GM12878 (cell line): ENCODE results near the gene PTPRC. TPM values are rescaled to one million over a fixed set of nuclear protein-coding genes. Genes with fewer than 3 reads are reported as not detected.

Experiments used
- ATAC-seq: fragments of 200-7000 bp; cut with Tn5 transposase; 3 replicates; pipeline ENCODE4 v1.9.1; 2020; ENCODE audit warnings: mild to moderate bottlenecking, moderate library complexity
- BruUV-seq: library from RNA; stranded (reverse); fragments of 400-500 nt; replicated peaks from 2 replicates; lab custom pipeline; 2021; lab: Mats Ljungman, UMichigan
- CTCF ChIA-PET: fragments of 300-600 bp; sonication (Branson Sonifier 250); formaldehyde crosslinking; extraction: SDS; loops from one replicate; lab custom pipeline; 2021; ENCODE audit warnings: inconsistent platforms; lab: Yijun Ruan, JAX
- POLR2A ChIA-PET: fragments of 350-600 bp; formaldehyde crosslinking; extraction: SDS; loops from one replicate; lab custom pipeline; 2021; ENCODE audit warnings: inconsistent platforms; lab: Charles Lee
- RAD21 ChIA-PET: fragments of 300-600 bp; sonication (Branson Sonifier 250); formaldehyde crosslinking; loops from one replicate; lab custom pipeline; 2023; ENCODE audit warnings: antibody characterized with exemption; ENCODE audit not compliant: unreplicated experiment; lab: Charles Lee
- SMC1A ChIA-PET: fragments of 300-600 bp; sonication (Branson Sonifier 250); formaldehyde crosslinking; loops from one replicate; lab custom pipeline; 2023; ENCODE audit not compliant: unreplicated experiment, uncharacterized antibody; lab: Charles Lee
- DNase-seq: peaks from one replicate; pipeline ENCODE4 v3.0.0-alpha.2; 2011; ENCODE audit warnings: low read depth, low spot score
- FAIRE-seq: peaks from 3 replicates; lab custom pipeline; 2011; peaks lifted over from hg19 to GRCh38; lab: Jason Lieb, UNC
- H2AFZ ChIP-seq: 2 replicates; pipeline ENCODE4 v1.6.0; 2011; ENCODE audit warnings: low read depth, low read length, control low read depth; ENCODE audit not compliant: control insufficient read depth
- H3K27ac ChIP-seq: 2 replicates; pipeline ENCODE4 v1.5.1; 2011; ENCODE audit warnings: control low read depth; ENCODE audit not compliant: control insufficient read depth, insufficient read depth
- H3K27me3 ChIP-seq, 2 experiments: replicated peaks in 1 of 2; 2 replicates each; pipeline versions ENCODE4 v1.6.0 to v1.6.1; 2011; ENCODE audit warnings: low read length in 1 of 2; ENCODE audit not compliant: control insufficient read depth in 2 of 2, insufficient read depth in 2 of 2
- H3K36me3 ChIP-seq, 2 experiments: 2 replicates each; pipeline ENCODE4 v1.5.1; 2011; ENCODE audit warnings: low read length in 1 of 2; ENCODE audit not compliant: control insufficient read depth in 2 of 2, insufficient read depth in 2 of 2
- H3K4me1 ChIP-seq: 2 replicates; pipeline ENCODE4 v1.6.1; 2011; ENCODE audit warnings: mild to moderate bottlenecking, low read length, moderate library complexity, mixed read lengths; ENCODE audit not compliant: control insufficient read depth, insufficient read depth
- H3K4me2 ChIP-seq: 2 replicates; pipeline ENCODE4 v1.6.0; 2011; ENCODE audit warnings: control low read depth; ENCODE audit not compliant: control insufficient read depth, insufficient read depth
- H3K4me3 ChIP-seq: fragments of 200-600 bp; sonication (generic); 2 replicates; pipeline ENCODE4 v1.5.1; 2016
- H3K79me2 ChIP-seq: 2 replicates; pipeline ENCODE4 v1.6.0; 2011; ENCODE audit warnings: low read length; ENCODE audit not compliant: control insufficient read depth, insufficient read depth
- H3K9ac ChIP-seq: 2 replicates; pipeline ENCODE4 v1.8.0; 2011; ENCODE audit warnings: low read length, control low read depth, mixed read lengths; ENCODE audit not compliant: control insufficient read depth, insufficient read depth
- H3K9me3 ChIP-seq: replicated peaks from 3 replicates; pipeline ENCODE4 v1.5.1; 2011; ENCODE audit warnings: mild to moderate bottlenecking, low read length; ENCODE audit not compliant: control insufficient read depth, insufficient read depth
- H4K20me1 ChIP-seq: 2 replicates; pipeline ENCODE4 v1.6.0; 2011; ENCODE audit not compliant: control insufficient read depth, insufficient read depth
- ATF7 ChIP-seq: fragments of 450-650 bp; IDR thresholded peaks from 2 replicates; pipeline ENCODE4 v1.6.1; 2016; ENCODE audit warnings: low read depth, mild to moderate bottlenecking
- IKZF2 ChIP-seq, 2 experiments: fragments of 450-650 bp; IDR thresholded peaks; 2 replicates each; pipeline ENCODE4 v1.6.1; 2017; ENCODE audit warnings: mild to moderate bottlenecking in 2 of 2, moderate library complexity in 2 of 2
- SMAD5 ChIP-seq: IDR thresholded peaks from 2 replicates; pipeline ENCODE4 v1.6.1; 2016; ENCODE audit warnings: antibody characterized with exemption, low read depth
- SMC3 ChIP-seq: IDR thresholded peaks from 2 replicates; pipeline ENCODE4 v1.6.1; 2011; ENCODE audit warnings: low read length, improper control_type of control experiment, borderline replicate concordance
- SP1 ChIP-seq: IDR thresholded peaks from one replicate; pipeline ENCODE4 v1.6.1; 2011; ENCODE audit warnings: low read depth, low read length
- SPI1 ChIP-seq: IDR thresholded peaks from 2 replicates; pipeline ENCODE4 v1.6.1; 2011; ENCODE audit warnings: low read depth, mild to moderate bottlenecking, low read length, moderate library complexity, borderline replicate concordance; ENCODE audit not compliant: insufficient read depth
- SREBF2 ChIP-seq: IDR thresholded peaks from 2 replicates; pipeline ENCODE4 v1.6.1; 2012; ENCODE audit warnings: mild to moderate bottlenecking, low read length
- ZNF24 ChIP-seq: fragments of 450-650 bp; IDR thresholded peaks from 2 replicates; pipeline ENCODE4 v1.6.1; 2017; ENCODE audit warnings: antibody characterized with exemption, mild to moderate bottlenecking
- ZNF384 ChIP-seq: IDR thresholded peaks from 2 replicates; pipeline ENCODE4 v1.6.1; 2012; ENCODE audit warnings: low read depth, mild to moderate bottlenecking, low read length, improper control_type of control experiment, borderline replicate concordance
- WGBS: methylation state at CpG from one replicate; pipeline ENCODE4 v1.1.6; 2016; ENCODE audit warnings: low lambda C conversion rate; ENCODE audit not compliant: insufficient replicate concordance, insufficient coverage; ENCODE audit errors: missing lambda C conversion rate; 5-methylcytosine and 5-hydroxymethylcytosine counted together
- in situ Hi-C: fragments of 300-500 bp; cut with MboI; formaldehyde crosslinking; loops from 9 replicates; pipeline ENCODE4 v1.14.3; 2018; ENCODE audit warnings: mixed read lengths
- intact Hi-C: fragments of 100-400 bp; cut with micrococcal nuclease; formaldehyde crosslinking; loops from one replicate; pipeline ENCODE4 v1.14.2; 2022; ENCODE audit not compliant: unreplicated experiment
- polyA plus RNA-seq, 11 experiments: library from polyadenylated mRNA; depleted of rRNA in 4 of 11; unstranded in 6 of 11; stranded (reverse) in 5 of 11; fragments of >200 nt; fragmentation: Nextera tagmentation in 4 of 11; fragmentation: Illumina TruSeq in 1 of 11; extraction: Ambion mirVana in 4 of 11; extraction: Trizol in 1 of 11; gene quantifications; 1 replicate in 1 of 11; 2 replicates in 10 of 11; pipeline versions ENCODE4 v1.2.1 to v1.2.3, GENCODE V29; 2011 to 2016; ENCODE audit warnings: inconsistent platforms in 2 of 11, missing spikeins in 2 of 11, low read depth in 1 of 11
- total RNA-seq, 4 experiments: library from RNA; depleted of rRNA in 3 of 4; stranded (reverse); fragments of >200 nt in 3 of 4; fragmentation: Illumina TruSeq in 1 of 4; extraction: Trizol in 1 of 4; gene quantifications; 2 replicates each; pipeline versions ENCODE4 v1.2.1 to v1.2.3, GENCODE V29; 2013 to 2021

Gene PTPRC
- total and polyA plus RNA-seq, 10 of the 15 experiments (the other 5 are each of a cell fraction or from before 2014, with no cell fraction given): 72.9 to 221 (median 118) TPM

DNA sequence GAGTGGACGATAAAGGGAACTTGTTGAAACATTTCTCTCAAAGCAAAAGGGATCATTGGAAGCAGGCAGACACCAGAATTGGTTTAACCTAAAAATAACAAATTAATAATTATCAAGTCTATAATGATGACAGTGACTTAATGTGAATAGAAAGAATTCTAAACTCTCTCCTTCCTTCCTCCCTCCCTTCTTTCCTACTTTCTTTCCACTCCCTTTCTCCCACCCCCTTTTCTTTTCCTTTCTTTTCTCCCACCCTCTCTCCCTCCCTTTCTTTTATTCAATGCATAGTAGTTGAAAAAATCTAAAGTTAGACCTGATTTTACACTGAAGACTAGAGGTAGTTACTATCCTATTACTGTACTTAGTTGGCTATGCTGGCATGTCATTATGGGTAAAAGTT lies 55.7 kb downstream of the PTPRC start (continued):
- TF ChIP-seq SP1 (no peak), SMC3 (no peak), SMAD5 (no peak), ATF7 (no peak), SREBF2 (no peak), ZNF384 (no peak)
- TF ChIP-seq, all 136 proteins: peak for 0

DNA sequence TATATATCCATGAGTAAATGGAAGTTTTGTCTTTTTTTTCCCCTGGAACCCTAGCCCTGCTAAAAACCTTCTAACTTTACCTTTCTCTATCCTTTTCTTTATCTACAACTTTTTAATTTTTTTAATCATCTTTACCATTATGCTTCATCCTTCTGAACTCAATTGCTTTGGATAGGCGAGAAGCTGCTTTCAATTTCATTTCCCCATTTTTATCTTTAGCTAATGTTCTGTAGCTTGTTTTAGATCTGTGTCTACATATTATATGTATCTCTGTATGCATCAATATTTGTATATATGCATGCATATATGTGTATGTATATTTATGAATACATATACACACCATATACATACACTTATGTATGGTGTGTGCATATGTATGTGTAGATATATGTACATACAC lies 57.4 kb downstream of the PTPRC start:
- ChIA-PET CTCF (interaction anchor here (0.7 to 1.4 kb wide), 5 partner anchors 86 to 229 kb away, joined by 3 to 4 read pairs (median 3); no protein-coding TSS in a partner anchor), SMC1A (interaction anchor here (0.6 to 2.2 kb wide), 6 partner anchors 8 to 404 kb away, joined by 3 to 8 read pairs (median 6); no protein-coding TSS in a partner anchor), POLR2A (interaction anchor here (0.8 to 0.9 kb wide), 2 partner anchors 17 to 46 kb away, joined by 3 to 4 read pairs; no protein-coding TSS in a partner anchor)
- no peak overlapping the region for H3K4me2 ChIP-seq
- ATAC-seq (peak; percentile 81), FAIRE-seq (no peak)
- H3K27ac ChIP-seq: no peak overlapping the region
- intact Hi-C loops: no loop called here
- H3K9ac ChIP-seq: no peak overlapping the region
- H3K4me1 ChIP-seq: peaks cover 3% of the 10 kb centered on the region; the same call in 1 of the 2 replicates
- no peak overlapping the region for H2AFZ ChIP-seq
- H3K79me2 ChIP-seq: no peaks in the 10 kb centered on the region
- no peaks in the 10 kb centered on the region for H4K20me1 ChIP-seq
- no peak overlapping the region for H3K4me3 ChIP-seq
- H3K36me3 ChIP-seq: peaks cover 5 to 8% of the 10 kb centered on the region in 2 experiments; a peak in 3 of 4 replicates
- TF ChIP-seq IKZF2 (IDR thresholded peaks at IDR 0.05) (peak; percentile 12 to 19; a peak in 1 of 4 replicates), SPI1 (peak; percentile 78), ZNF24 (no peak)
- TF ChIP-seq, all 136 proteins: peak for 2
- in situ Hi-C loops: loop anchor here (25.0 kb wide), 2 partner anchors 784 to 1159 kb away; partner anchors contain the start of genes C1orf53 and LHX9
- Histone ChIP-seq H3K9me3 (no peaks in the 10 kb centered on the region), H3K27me3 (no peaks in the 10 kb centered on the region)
- RAD21 ChIA-PET: interaction anchor here (1.0 to 1.9 kb wide), 7 partner anchors 10 to 547 kb away, joined by 3 to 15 read pairs (median 4); no protein-coding TSS in a partner anchor
- BruUV-seq: no TSS peak
- 0% methylated on average over 1 of the region's 1 CpG for WGBS
- DNase-seq: no peak
